Measurements from ENCODE around the gene P2RX1.

Gene P2RX1

DNA sequence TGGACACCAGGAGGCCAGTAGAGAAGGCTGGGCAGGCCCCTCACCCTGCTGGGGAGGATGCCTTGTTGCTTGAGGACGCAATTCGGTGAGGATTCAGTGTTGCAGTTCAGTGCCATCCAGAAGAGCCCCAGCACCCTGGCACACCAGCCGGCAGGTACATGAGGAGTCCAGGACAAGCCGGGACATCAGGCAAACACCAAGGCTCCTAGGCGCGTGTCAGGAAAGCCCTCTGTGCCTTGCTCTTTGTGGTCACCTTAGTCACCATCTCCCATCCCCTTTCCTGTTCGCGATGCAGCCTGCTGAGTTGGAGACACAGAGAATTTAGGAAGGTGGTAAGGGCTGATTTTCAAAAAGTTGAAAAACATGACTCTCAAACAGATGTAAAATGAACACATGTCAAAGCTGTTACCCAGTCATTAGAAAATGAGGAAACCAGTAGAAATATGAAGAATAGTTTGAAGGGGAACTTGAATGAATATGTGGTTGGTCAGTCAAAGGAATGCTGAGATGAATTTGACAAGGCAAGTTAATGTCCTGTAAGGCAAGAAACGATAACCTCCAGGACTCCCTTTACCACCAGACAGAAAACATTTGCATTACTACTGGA is 67.9 kb downstream of the P2RX1 start:
- FAIRE-seq: no peak

GRCh38 chr17:3847165-3847670 is 69.0 kb downstream of the P2RX1 start:
- no peak for FAIRE-seq

Data from G401.6 (cell line).